Measurements from ENCODE around the gene CCND3.

CCND3 gene

GRCh38 chr6:41963371-41963770 lies 21.8 kb upstream of the CCND3 start:
- H2AFZ ChIP-seq (ENCODE audit: low read depth, low read length): no peak overlapping the region
- H3K4me1 ChIP-seq (ENCODE audit: insufficient read depth, low read length): no peaks in the 10 kb centered on the region
- 0 out of 2 replicates have a peak overlapping the region, but pooled peaks have one; percentile 11 for H3K27ac ChIP-seq (ENCODE audit: low read length)
- TF ChIP-seq EZH2 (IDR thresholded peaks at IDR 0.05; ENCODE audit: borderline replicate concordance, low read depth, low read length, severe bottlenecking): no peak
- no peak for TF ChIP-seq CTCF (IDR thresholded peaks at IDR 0.05; ENCODE audit: borderline replicate concordance, extremely low read depth, low read length, poor library complexity, severe bottlenecking)
- no peak overlapping the region for H3K9ac ChIP-seq (ENCODE audit: low read depth, low read length)
- ATAC-seq (ENCODE audit: insufficient read depth, low read depth): no peak
- peaks cover 7% of the 10 kb centered on the region; the same call in 1 of the 2 replicates for H3K79me2 ChIP-seq (ENCODE audit: insufficient read depth, low read length)
- no peaks in the 10 kb centered on the region for H3K27me3 ChIP-seq (ENCODE audit: insufficient read depth, low read length, poor library complexity)
- H3K9me3 ChIP-seq (ENCODE audit: insufficient read depth, low read length, severe bottlenecking): no peaks in the 10 kb centered on the region
- no peak for DNase-seq
- no peaks in the 10 kb centered on the region for H4K20me1 ChIP-seq (ENCODE audit: insufficient read depth, low read length)
- peaks cover 5% of the 10 kb centered on the region; the same call in 1 of the 2 replicates for H3K36me3 ChIP-seq (ENCODE audit: insufficient read depth, low read length)
- H3K4me2 ChIP-seq (ENCODE audit: insufficient read depth, low read length): no peak overlapping the region
- H3K4me3 ChIP-seq (ENCODE audit: low read depth in 1 of 2, low read length in 2 of 2): no peak overlapping the region

- Histone ChIP-seq H3K9me3 (ENCODE audit: insufficient read depth, low read length, severe bottlenecking) (no peaks in the 10 kb centered on the region), H3K79me2 (ENCODE audit: insufficient read depth, low read length) (peaks cover 8% of the 10 kb centered on the region; the same call in 1 of the 2 replicates), H2AFZ (ENCODE audit: low read depth, low read length) (no peak overlapping the region), H3K4me2 (ENCODE audit: insufficient read depth, low read length) (no peak overlapping the region), H3K9ac (ENCODE audit: low read depth, low read length) (no peak overlapping the region), H4K20me1 (ENCODE audit: insufficient read depth, low read length) (no peaks in the 10 kb centered on the region), H3K4me1 (ENCODE audit: insufficient read depth, low read length) (no peaks in the 10 kb centered on the region), H3K36me3 (ENCODE audit: insufficient read depth, low read length) (peaks cover 5% of the 10 kb centered on the region; the same call in 1 of the 2 replicates), H3K27me3 (ENCODE audit: insufficient read depth, low read length, poor library complexity) (no peaks in the 10 kb centered on the region), H3K4me3 (ENCODE audit: low read depth in 1 of 2, low read length in 2 of 2) (no peak overlapping the region), H3K27ac (ENCODE audit: low read length) (no peak overlapping the region)
- no peak for TF ChIP-seq CTCF (IDR thresholded peaks at IDR 0.05; ENCODE audit: borderline replicate concordance, extremely low read depth, low read length, poor library complexity, severe bottlenecking)
- no peak for TF ChIP-seq EZH2 (IDR thresholded peaks at IDR 0.05; ENCODE audit: borderline replicate concordance, low read depth, low read length, severe bottlenecking)
- DNase-seq (no peak), ATAC-seq (ENCODE audit: insufficient read depth, low read depth) (no peak)
Measured at GRCh38 chr6:41960028-41960427, 18.4 kb upstream of the CCND3 start.

GRCh38 chr6:41958022-41958856 lies 16.6 kb upstream of the CCND3 start:
- no peak overlapping the region for H3K4me2 ChIP-seq (ENCODE audit: insufficient read depth, low read length)
- TF ChIP-seq CTCF (IDR thresholded peaks at IDR 0.05; ENCODE audit: borderline replicate concordance, extremely low read depth, low read length, poor library complexity, severe bottlenecking) (no peak), EZH2 (IDR thresholded peaks at IDR 0.05; ENCODE audit: borderline replicate concordance, low read depth, low read length, severe bottlenecking) (no peak)

More at GRCh38 chr6:41958022-41958856, 16.6 kb upstream of the CCND3 start:
- Histone ChIP-seq H3K27ac (ENCODE audit: low read length) (no peak overlapping the region), H3K27me3 (ENCODE audit: insufficient read depth, low read length, poor library complexity) (no peaks in the 10 kb centered on the region), H3K79me2 (ENCODE audit: insufficient read depth, low read length) (peaks cover 11% of the 10 kb centered on the region; the same call in 1 of the 2 replicates), H2AFZ (ENCODE audit: low read depth, low read length) (no peak overlapping the region), H3K36me3 (ENCODE audit: insufficient read depth, low read length) (no peaks in the 10 kb centered on the region; the same call in 1 of the 2 replicates), H3K9me3 (ENCODE audit: insufficient read depth, low read length, severe bottlenecking) (no peaks in the 10 kb centered on the region), H3K9ac (ENCODE audit: low read depth, low read length) (no peak overlapping the region), H4K20me1 (ENCODE audit: insufficient read depth, low read length) (no peaks in the 10 kb centered on the region), H3K4me1 (ENCODE audit: insufficient read depth, low read length) (no peaks in the 10 kb centered on the region), H3K4me3 (ENCODE audit: low read depth in 1 of 2, low read length in 2 of 2) (no peak overlapping the region)
- no peak for ATAC-seq (ENCODE audit: insufficient read depth, low read depth)
- no peak for DNase-seq

All from DND-41 (cell line).